IMR-90 (cell line): ENCODE measurements around the gene LAMA2. TPM values are rescaled to one million over a fixed set of nuclear protein-coding genes. Genes with fewer than 3 reads are reported as not detected.

Experiments
- ATAC-seq: fragments of 200-7000 bp; cut with Tn5 transposase; 2 replicates; pipeline ENCODE4 v1.9.1; 2020; ENCODE audit warnings: low read depth, mild to moderate bottlenecking, moderate library complexity
- BruUV-seq: library from RNA; stranded (reverse); fragments of 400-500 nt; replicated peaks from 2 replicates; lab custom pipeline; 2021; lab: Mats Ljungman, UMichigan
- CTCF ChIA-PET: fragments of 300-600 bp; formaldehyde crosslinking; extraction: SDS; loops from one replicate; lab custom pipeline; 2021; ENCODE audit warnings: antibody characterized with exemption; lab: Yijun Ruan, JAX
- POLR2A ChIA-PET: fragments of 300-600 bp; sonication (Branson Sonifier 250); formaldehyde crosslinking; loops from one replicate; lab custom pipeline; 2022; ENCODE audit warnings: antibody characterized with exemption; ENCODE audit not compliant: unreplicated experiment; lab: Charles Lee
- DNase-seq: peaks from one replicate; pipeline ENCODE4 v3.0.0; 2013
- H2AFZ ChIP-seq: replicated peaks from 2 replicates; pipeline ENCODE3; 2013; ENCODE audit warnings: low read length, mild to moderate bottlenecking; ENCODE audit not compliant: poor library complexity
- H2AK5ac ChIP-seq: 2 replicates; pipeline ENCODE4 v1.6.1; 2013; ENCODE audit warnings: low read depth, low read length, inconsistent platforms
- H2AK9ac ChIP-seq: replicated peaks from 2 replicates; pipeline ENCODE3; 2013; ENCODE audit warnings: mild to moderate bottlenecking, low read depth, low read length, moderate library complexity; ENCODE audit not compliant: poor library complexity
- H2BK120ac ChIP-seq: 2 replicates; pipeline ENCODE4 v1.6.1; 2013; ENCODE audit warnings: low read depth, low read length, inconsistent platforms
- H2BK15ac ChIP-seq: 3 replicates; pipeline ENCODE4 v1.6.1; 2013; ENCODE audit warnings: low read depth, low read length, inconsistent platforms
- H2BK20ac ChIP-seq: 2 replicates; pipeline ENCODE4 v1.6.1; 2013; ENCODE audit warnings: low read depth, mild to moderate bottlenecking, inconsistent platforms, low read length, moderate library complexity
- H2BK5ac ChIP-seq: 2 replicates; pipeline ENCODE4 v1.6.1; 2013; ENCODE audit warnings: mild to moderate bottlenecking, low read depth, low read length, inconsistent platforms; ENCODE audit not compliant: poor library complexity, severe bottlenecking
- H3K14ac ChIP-seq: replicated peaks from 2 replicates; pipeline ENCODE4 v1.6.1; 2013; ENCODE audit warnings: low read depth, low read length, inconsistent platforms
- H3K18ac ChIP-seq: 2 replicates; pipeline ENCODE4 v1.6.1; 2013; ENCODE audit warnings: low read depth, low read length, control low read depth
- H3K23ac ChIP-seq: 2 replicates; pipeline ENCODE4 v1.6.1; 2013; ENCODE audit warnings: low read depth, low read length, inconsistent platforms
- H3K27ac ChIP-seq: 2 replicates; pipeline ENCODE4 v1.5.1; 2013; ENCODE audit warnings: mild to moderate bottlenecking, control low read depth, low read length; ENCODE audit not compliant: insufficient read depth
- H3K27me3 ChIP-seq: 2 replicates; pipeline ENCODE4 v1.6.1; 2013; ENCODE audit warnings: low read length; ENCODE audit not compliant: control insufficient read depth, insufficient read depth
- H3K36me3 ChIP-seq: 2 replicates; pipeline ENCODE4 v1.6.1; 2013; ENCODE audit warnings: low read length, mixed read lengths; ENCODE audit not compliant: control insufficient read depth, insufficient read depth
- H3K4ac ChIP-seq: 2 replicates; pipeline ENCODE4 v1.6.1; 2013; ENCODE audit warnings: low read depth, low read length, inconsistent platforms
- H3K4me1 ChIP-seq: 2 replicates; pipeline ENCODE4 v1.6.1; 2013; ENCODE audit warnings: low read length, mixed read lengths; ENCODE audit not compliant: control insufficient read depth, insufficient read depth
- H3K4me2 ChIP-seq: 2 replicates; pipeline ENCODE4 v1.6.1; 2013; ENCODE audit warnings: low read depth, mild to moderate bottlenecking, control low read depth, low read length, moderate library complexity
- H3K4me3 ChIP-seq: 2 replicates; pipeline ENCODE4 v1.5.1; 2013; ENCODE audit warnings: low read depth, mild to moderate bottlenecking, control low read depth, low read length, moderate library complexity; ENCODE audit not compliant: insufficient read depth
- H3K56ac ChIP-seq: 2 replicates; pipeline ENCODE4 v1.6.1; 2013; ENCODE audit warnings: low read length, inconsistent platforms; ENCODE audit not compliant: insufficient read depth; ENCODE audit errors: extremely low read depth
- H3K79me1 ChIP-seq, 2 experiments: 2 replicates each; pipeline ENCODE4 v1.6.1; 2013; ENCODE audit warnings: low read length in 2 of 2, inconsistent platforms in 1 of 2, low read depth in 1 of 2
- H3K9ac ChIP-seq: 2 replicates; pipeline ENCODE4 v1.6.1; 2013; ENCODE audit warnings: low read depth, low read length, control low read depth
- H3K9me1 ChIP-seq: 2 replicates; pipeline ENCODE4 v1.6.1; 2013; ENCODE audit warnings: low read length, inconsistent platforms; ENCODE audit not compliant: insufficient read depth
- H3K9me3 ChIP-seq: 2 replicates; pipeline ENCODE4 v1.6.1; 2013; ENCODE audit warnings: low read length; ENCODE audit not compliant: control insufficient read depth, insufficient read depth
- H4K20me1 ChIP-seq: 2 replicates; pipeline ENCODE4 v1.6.1; 2013; ENCODE audit warnings: low read length, inconsistent platforms; ENCODE audit not compliant: insufficient read depth
- H4K5ac ChIP-seq: 2 replicates; pipeline ENCODE4 v1.6.1; 2013; ENCODE audit warnings: mild to moderate bottlenecking, low read depth, low read length, control low read depth
- H4K8ac ChIP-seq, 2 experiments: 2 replicates each; pipeline ENCODE4 v1.6.1; 2013; ENCODE audit warnings: low read depth in 2 of 2, low read length in 2 of 2, control low read depth in 1 of 2, inconsistent platforms in 1 of 2
- H4K91ac ChIP-seq: 2 replicates; pipeline ENCODE4 v1.6.1; 2013; ENCODE audit warnings: low read depth, low read length, inconsistent platforms; ENCODE audit not compliant: insufficient read depth
- CEBPB ChIP-seq: IDR thresholded peaks from 2 replicates; pipeline ENCODE4 v1.6.1; 2012; ENCODE audit warnings: low read depth, low read length, improper control_type of control experiment
- CHD1 ChIP-seq: IDR thresholded peaks from 2 replicates; pipeline ENCODE4 v1.6.1; 2012; ENCODE audit warnings: low read depth, low read length, improper control_type of control experiment
- CTCF ChIP-seq: conservative IDR thresholded peaks from 2 replicates; pipeline ENCODE4 v1.5.1; 2012; ENCODE audit warnings: mild to moderate bottlenecking, low read depth, low read length, improper control_type of control experiment
- ELK1 ChIP-seq: fragments of 150-350 bp; IDR thresholded peaks from 2 replicates; pipeline ENCODE4 v1.6.1; 2016; ENCODE audit warnings: low read depth, mild to moderate bottlenecking, low read length, moderate library complexity, borderline replicate concordance
- NFE2L2 ChIP-seq: fragments of 150-350 bp; IDR thresholded peaks from 2 replicates; pipeline ENCODE4 v1.6.1; 2016; ENCODE audit warnings: low read depth, mild to moderate bottlenecking, low read length
- POLR2A ChIP-seq: IDR thresholded peaks from 2 replicates; pipeline ENCODE4 v1.6.1; 2012; ENCODE audit warnings: mild to moderate bottlenecking, low read depth, low read length
- RCOR1 ChIP-seq: IDR thresholded peaks from 2 replicates; pipeline ENCODE4 v1.6.1; 2012; ENCODE audit warnings: mild to moderate bottlenecking, low read length, improper control_type of control experiment; ENCODE audit not compliant: insufficient replicate concordance
- RFX5 ChIP-seq: IDR thresholded peaks from 2 replicates; pipeline ENCODE4 v1.8.0; 2012; ENCODE audit warnings: low read depth, mild to moderate bottlenecking, low read length, moderate library complexity
- SMC3 ChIP-seq: fragments of 150-350 bp; IDR thresholded peaks from 2 replicates; pipeline ENCODE4 v1.6.1; 2016; ENCODE audit warnings: low read depth, mild to moderate bottlenecking, antibody characterized with exemption, low read length, moderate library complexity
- dilution Hi-C: fragments of 300-500 bp; cut with HindIII; formaldehyde crosslinking; loops from one replicate; pipeline ENCODE4 v1.14.3; 2018; ENCODE audit warnings: low sequenced_read_pairs; ENCODE audit not compliant: unreplicated experiment
- in situ Hi-C: fragments of 300-500 bp; cut with MboI; formaldehyde crosslinking; loops from 3 replicates; pipeline ENCODE4 v1.14.3; 2019; ENCODE audit warnings: low sequenced_read_pairs, inconsistent platforms, mixed read lengths
- intact Hi-C: fragments of 100-400 bp; cut with micrococcal nuclease; formaldehyde crosslinking; loops from 2 replicates; pipeline ENCODE4 v1.10.0; 2022
- polyA plus RNA-seq, 3 experiments: library from polyadenylated mRNA; depleted of rRNA; stranded (reverse); fragments of >200 nt; gene quantifications; 2 replicates each; pipeline ENCODE4 v1.2.3, GENCODE V29; 2012; ENCODE audit warnings: low replicate concordance in 1 of 3
- total RNA-seq: library from RNA; depleted of rRNA; stranded (reverse); fragments of >200 nt; gene quantifications from 2 replicates; pipeline ENCODE4 v1.2.3, GENCODE V29; 2012

The LAMA2 gene
- total and polyA plus RNA-seq, 2 of the 4 experiments (the other 2 are of a cell fraction): 9.9 to 13.3 TPM

GRCh38 chr6:129281168-129281796 is 398.3 kb downstream of the LAMA2 start:
- H3K9me3 ChIP-seq: no peaks in the 10 kb centered on the region
- H2BK20ac ChIP-seq: no peak overlapping the region
- no peak overlapping the region for H3K23ac ChIP-seq
- H4K5ac ChIP-seq: no peak overlapping the region
- no TSS peak for BruUV-seq
- ChIA-PET POLR2A (no interaction called here), CTCF (no interaction called here)
- no peak overlapping the region for H2AK5ac ChIP-seq
- H3K56ac ChIP-seq: no peak overlapping the region
- no peak overlapping the region for H4K91ac ChIP-seq
- no peaks in the 10 kb centered on the region for H3K9me1 ChIP-seq
- H2AFZ ChIP-seq: no peak overlapping the region
- no peak overlapping the region for H3K18ac ChIP-seq
- no peak overlapping the region for H3K4me3 ChIP-seq
- intact Hi-C loops (no loop called here), dilution Hi-C loops (no loop called here), in situ Hi-C loops (no loop called here)
- no peak overlapping the region for H3K14ac ChIP-seq
- no peaks in the 10 kb centered on the region for H4K20me1 ChIP-seq
- H3K36me3 ChIP-seq: no peaks in the 10 kb centered on the region
- no peak overlapping the region for H2AK9ac ChIP-seq
- H4K8ac ChIP-seq: no peak overlapping the region
- no peak overlapping the region for H2BK15ac ChIP-seq
- H3K27me3 ChIP-seq: no peaks in the 10 kb centered on the region
- TF ChIP-seq NFE2L2 (no peak), CTCF (no peak), RCOR1 (no peak), RFX5 (no peak), CEBPB (no peak), POLR2A (no peak), SMC3 (no peak), ELK1 (no peak), CHD1 (no peak)
- no peak overlapping the region for H2BK5ac ChIP-seq
- 0 out of 2 replicates have a peak, but pooled peaks cover 2% of the 10 kb centered on the region for H3K4me1 ChIP-seq
- H3K27ac ChIP-seq: no peak overlapping the region
- no peak overlapping the region for H3K4me2 ChIP-seq
- H2BK120ac ChIP-seq: no peak overlapping the region
- no peak overlapping the region for H3K9ac ChIP-seq
- no peaks in the 10 kb centered on the region for H3K79me1 ChIP-seq
- ATAC-seq (no peak), DNase-seq (no peak)
- H3K4ac ChIP-seq: no peak overlapping the region
